NCI-H1694 (cell line): ENCODE results near the gene MT1F.

ENCODE experiments used
- DNase-seq: peaks from one replicate; lab custom pipeline; 2025; lab: John Stamatoyannopoulos, UW

Gene MT1F

DNA sequence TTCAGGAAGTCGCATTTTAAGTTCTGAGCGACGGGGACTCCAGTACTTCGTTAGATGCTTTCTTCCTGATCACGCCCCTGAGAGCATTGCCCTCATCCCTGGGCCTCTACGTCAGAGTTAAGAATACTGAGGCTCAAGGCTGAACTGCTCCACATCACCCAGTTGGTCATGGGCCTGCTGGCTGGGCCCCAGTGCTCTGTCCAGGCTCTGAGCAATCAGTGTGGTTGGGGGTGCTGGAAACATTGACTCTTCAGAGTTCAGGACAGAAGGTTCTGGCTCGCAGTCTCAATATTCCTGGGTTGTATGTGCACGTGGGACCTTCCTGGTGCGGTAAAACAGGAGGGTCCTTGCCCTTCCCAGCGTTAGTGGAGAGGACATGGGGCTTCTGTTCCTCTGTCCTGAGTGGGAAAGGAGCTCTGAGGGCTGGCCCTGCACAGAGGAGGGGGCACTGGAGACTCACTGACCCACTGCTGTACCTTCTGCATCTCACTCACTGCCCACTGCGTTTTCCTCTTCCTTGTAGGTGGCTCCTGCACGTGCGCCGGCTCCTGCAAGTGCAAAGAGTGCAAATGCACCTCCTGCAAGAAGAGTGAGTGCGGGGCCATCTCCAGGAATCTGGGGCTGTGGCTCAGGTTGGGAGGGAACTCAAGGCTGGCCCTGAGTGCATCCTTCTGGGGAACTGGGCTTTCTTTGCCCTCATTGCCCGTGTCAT is 31.7 kb upstream of the MT1F start:
- DNase-seq: no peak

DNA sequence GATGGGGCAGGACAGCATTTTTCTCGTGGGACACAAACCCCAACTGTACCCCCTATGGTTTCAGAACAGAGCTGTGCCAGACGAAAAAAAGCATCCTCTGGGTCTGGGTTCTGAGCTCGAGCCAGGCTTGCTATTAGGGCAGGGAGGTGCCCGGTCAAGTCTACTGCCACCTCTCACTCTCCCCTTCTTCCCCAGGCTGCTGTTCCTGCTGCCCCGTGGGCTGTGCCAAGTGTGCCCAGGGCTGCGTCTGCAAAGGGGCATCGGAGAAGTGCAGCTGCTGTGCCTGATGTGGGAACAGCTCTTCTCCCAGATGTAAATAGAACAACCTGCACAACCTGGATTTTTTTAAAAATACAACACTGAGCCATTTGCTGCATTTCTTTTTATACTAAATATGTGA is 31.1 kb upstream of the MT1F start:
- no peak for DNase-seq

DNA sequence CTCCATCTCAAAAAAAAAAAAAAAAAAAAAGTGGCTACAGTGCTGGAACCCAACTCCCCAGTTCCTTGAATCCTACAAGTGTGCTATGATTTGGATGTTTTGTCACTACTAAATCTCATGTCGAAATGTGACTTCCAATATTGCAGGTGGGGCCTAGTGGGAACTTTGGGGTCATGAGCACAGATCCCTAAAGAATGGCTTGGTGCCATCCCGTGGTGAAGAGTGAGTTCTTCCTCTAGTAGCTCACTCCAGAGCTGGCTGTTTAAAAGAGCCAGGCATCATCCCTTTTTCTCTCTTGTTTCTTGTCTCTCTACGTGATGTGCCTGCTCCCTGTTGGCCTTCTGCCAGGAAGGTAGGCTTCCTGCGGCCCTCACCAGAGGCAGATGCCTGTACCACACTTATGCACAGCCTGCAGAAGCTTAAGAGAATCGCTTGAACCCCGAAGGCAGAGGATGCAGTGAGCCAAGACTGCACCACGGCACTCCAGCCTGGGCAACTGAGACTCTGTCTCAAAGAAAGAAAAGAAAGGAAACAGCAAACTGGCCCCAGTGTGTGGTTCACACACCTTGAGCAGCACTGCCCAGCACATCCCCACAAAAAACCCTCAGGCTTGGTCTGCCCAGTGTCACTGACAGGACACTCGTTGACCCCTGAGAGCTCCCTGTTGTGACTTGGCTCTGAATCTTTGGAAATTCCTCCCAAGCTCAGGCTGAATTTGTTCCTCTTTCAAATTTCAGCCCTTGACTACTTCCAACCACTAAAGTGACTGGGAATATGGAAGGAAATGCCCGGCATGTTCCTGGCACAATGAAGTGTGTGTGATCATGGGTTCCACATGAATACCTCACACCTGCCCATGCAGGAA is 29.0 kb upstream of the MT1F start:
- DNase-seq: no peak

DNA sequence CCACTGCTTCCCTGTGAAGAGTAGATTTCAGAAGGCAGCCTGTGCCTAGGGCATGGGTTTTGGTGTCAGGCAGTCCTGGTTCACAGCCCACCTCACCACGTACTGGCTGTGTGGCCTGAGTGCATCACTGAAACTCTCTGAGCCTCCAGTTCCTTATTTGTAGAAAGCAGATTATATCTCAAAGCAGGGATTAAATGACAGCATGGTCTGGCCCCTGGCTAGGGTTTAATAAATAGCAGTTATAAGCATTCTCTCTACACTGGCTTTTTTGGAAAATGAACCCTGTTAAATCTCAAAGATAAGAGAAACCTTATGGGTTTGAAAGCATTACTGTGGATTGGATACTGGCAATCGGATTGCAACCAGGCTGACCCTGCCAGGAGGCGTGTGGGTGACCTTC is 28.2 kb upstream of the MT1F start:
- DNase-seq: no peak

DNA sequence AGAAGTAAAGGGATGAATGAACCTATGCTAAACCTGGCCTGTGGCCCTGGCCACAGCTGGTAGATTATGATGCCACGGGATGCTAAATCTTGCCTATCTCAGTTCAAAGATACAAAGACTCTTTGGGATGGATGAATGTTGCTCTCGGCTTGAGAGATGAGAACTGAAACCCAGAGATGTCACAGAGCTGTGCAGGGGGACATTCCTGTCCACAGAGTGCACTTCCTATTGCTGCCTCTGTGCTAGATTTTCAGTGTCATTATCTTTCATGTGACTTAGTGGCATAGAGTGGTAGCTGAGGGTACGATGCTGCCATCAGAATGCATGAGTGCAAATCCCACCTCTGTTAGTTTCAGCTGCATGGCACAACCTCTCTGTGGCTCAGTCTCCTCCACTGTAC is 27.6 kb upstream of the MT1F start:
- DNase-seq: no peak

DNA sequence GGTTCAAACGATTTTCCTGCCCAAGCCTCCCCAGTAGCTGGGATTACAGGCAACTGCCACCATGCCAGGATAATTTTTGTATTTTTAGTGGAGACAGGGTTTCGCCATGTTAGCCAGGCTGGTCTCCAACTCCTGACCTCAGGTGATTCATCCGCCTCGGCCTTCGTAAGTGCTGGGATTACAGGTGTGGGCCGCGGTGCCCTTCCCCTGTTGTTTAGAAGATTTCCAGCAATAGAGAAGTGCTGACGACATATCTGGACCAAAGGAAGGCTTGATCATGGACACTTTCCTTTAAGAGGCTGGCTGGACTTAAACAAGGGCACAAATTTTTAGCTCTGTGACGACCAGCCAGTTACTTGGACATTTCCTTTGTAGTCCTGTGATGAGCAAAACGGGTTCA is 26.6 kb upstream of the MT1F start:
- no peak for DNase-seq

DNA sequence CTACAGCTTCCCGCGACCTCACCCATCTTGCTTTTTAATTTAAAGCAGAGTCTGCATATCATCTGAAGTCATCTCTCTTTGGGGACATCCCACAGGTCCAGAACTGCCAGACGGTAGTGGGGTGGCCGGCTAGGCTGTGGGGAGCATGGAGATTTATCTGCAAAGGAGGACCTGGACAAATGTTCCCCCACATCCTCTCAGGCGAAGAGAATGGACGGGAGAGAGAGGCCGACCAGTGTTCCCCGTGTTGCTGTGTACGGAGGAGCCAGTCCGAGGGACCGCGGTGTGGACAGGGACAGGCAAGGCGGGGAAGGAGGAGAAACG is 26.0 kb upstream of the MT1F start:
- no peak for DNase-seq

DNA sequence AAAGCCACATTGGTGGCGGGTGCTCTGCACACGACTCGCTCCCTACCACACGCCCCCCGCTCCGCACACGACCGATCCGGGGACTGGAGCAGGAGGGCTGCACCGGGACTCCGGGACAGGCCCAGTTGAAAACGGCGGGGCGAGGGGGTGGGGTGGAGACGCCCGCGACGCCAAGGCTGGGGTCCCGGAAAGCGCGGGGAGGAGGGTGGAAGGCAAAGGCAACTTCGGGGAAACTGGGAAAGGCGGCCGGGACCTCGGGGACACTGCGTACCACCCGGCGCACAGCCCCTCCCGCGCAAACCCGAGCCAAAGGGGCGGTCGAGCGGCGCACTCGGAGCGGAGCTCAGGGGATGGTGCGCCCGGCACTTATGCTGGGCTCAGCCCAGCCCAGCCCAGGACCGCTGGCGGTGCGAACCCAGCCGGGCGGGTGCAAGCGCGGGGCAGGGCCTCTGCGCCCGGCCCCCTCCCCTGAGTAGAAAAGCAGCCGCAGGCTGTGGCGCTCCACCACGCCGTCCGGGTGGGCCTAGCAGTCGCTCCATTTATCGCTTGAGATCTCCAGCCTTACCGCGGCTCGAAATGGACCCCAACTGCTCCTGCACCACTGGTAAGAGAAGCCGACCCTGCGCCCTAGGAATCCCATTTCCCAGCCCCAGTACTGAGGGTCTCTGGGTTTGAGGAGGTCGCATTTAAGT is 25.5 kb upstream of the MT1F start, which contains the start of gene MT1M:
MT1M (plus strand) TSS at position 504 of the 692 bp plus-strand sequence; CDS start at position 577, 73 bp downstream.
- DNase-seq: no peak

DNA sequence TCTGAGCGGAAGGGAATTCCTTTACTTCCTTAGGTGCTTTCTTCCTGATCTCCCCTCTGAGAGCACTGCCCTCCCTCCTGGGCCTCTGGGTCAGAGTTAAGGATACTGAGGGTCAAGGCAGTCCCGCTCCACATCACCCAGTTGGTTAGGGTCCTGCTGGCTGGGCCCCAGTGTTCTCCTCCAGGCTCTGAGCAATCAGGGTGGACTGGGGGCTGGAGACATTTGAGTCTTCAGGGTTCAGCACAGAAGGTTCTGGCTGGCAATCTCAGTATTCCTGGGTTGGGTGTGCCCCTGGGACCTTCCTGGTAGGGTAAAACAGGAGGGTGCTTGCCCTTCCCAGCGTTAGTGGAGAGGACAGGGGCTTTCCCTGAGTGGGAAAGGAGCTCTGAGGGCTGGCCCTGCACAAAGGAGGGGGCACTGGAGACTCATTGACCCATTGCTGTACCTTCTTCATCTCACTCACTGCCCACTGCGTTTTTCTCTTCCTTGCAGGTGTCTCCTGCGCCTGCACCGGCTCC is 24.9 kb upstream of the MT1F start:
- DNase-seq: no peak

DNA sequence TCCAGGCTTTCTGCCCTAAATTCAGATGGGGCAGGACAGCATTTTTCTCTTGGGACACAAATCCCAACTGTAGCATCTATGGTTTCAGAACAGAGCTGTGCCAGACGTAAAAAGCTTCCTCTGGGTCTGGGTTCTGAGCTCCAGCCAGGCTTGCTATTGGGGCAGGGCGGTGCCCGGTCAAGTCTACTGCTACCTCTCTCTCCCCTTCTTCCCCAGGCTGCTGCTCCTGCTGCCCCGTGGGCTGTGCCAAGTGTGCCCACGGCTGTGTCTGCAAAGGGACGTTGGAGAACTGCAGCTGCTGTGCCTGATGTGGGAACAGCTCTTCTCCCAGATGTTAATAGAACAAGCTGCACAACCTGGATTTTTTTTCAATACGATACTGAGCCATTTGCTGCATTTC is 24.2 kb upstream of the MT1F start:
- DNase-seq: no peak

DNA sequence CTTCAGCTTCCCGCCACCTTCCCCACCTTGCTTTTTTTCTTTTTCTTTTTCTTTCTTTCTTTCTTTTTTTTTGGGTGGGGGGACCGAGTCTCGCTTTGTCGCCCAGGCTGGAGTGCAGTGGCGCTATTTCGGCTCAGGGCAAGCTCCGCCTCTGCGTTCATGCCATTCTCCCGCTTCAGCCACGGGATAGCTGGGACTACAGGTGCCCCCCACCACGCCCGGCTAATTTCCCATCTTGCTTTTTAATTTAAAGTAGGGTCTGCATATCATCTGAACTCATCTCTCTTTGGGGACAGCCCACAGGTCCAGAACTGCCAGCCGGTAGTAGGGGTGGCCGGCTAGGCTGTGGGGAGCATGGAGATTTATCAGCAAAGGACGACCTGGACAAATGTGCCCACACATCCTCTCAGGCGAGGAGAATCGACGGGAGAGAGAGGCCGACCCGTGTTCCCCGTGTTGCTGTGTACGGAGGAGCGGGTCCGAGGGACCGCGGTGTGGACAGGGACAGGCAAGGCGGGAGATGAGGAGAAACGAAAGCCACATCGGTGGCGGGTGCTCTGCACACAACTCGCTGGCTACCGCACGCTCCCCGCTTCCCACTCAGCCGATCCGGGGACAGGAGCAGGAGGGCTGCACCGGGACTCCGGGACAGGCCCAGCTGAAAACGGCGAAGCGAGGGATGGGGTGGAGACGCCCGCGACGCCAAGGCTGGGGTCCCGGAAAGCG is 22.9 kb upstream of the MT1F start:
- no peak for DNase-seq

DNA sequence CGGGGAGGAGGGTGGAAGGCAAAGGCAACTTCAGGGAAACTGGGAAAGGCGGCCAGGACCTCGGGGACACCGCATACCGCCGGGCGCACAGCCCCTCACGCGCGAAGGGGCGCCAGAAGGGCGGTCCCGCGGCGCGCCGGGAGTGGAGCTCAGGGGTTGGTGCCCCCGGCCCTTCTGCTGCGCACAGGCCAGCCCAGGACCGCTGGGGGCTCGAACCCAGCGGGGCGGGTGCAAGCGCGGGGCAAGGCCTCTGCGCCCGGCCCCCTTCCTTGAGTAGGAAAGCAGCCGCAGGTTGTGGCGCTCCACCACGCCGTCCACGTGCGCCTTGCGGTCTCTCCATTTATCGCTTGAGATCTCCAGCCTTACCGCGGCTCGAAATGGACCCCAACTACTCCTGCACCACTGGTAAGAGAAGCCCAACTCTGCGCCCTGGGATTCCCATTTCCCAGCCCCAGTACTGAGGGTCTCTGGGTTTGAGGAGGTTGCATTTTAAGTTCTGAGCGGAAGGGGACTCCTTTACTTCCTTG is 22.3 kb upstream of the MT1F start:
- DNase-seq: no peak

DNA sequence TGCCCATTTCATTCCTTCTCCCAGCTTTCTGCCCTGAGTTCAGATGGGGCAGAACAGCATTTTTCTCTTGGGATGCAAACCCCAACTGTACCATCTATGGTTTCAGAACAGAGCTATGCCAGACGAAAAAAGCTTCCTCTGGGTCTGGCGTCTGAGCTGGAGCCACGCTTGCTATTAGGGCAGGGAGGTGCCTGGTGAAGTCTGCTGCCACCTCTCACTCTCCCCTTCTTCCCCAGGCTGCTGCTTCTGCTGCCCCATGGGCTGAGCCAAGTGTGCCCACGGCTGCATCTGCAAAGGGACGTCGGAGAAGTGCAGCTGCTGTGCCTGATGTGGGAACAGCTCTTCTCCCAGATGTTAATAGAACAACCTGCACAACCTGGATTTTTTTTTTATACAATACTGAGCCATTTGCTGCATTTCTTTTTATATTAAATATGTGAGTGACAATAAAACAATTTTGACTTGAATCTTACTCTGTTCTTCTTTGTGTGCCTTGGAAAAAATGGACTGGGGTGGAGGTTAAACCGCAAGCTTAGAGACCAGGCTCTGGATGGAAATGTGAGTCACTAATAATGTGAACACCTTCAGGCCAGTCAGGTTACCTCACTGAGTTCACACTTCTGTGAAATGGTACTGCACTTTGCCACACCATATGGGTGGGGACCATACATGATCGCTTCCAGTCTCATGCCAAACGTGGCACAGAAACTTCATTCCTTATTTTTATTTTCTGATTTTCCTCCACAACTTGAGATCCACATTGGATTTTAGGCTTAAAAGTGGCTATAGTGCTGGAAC is 20.9 kb upstream of the MT1F start:
- DNase-seq: no peak

DNA sequence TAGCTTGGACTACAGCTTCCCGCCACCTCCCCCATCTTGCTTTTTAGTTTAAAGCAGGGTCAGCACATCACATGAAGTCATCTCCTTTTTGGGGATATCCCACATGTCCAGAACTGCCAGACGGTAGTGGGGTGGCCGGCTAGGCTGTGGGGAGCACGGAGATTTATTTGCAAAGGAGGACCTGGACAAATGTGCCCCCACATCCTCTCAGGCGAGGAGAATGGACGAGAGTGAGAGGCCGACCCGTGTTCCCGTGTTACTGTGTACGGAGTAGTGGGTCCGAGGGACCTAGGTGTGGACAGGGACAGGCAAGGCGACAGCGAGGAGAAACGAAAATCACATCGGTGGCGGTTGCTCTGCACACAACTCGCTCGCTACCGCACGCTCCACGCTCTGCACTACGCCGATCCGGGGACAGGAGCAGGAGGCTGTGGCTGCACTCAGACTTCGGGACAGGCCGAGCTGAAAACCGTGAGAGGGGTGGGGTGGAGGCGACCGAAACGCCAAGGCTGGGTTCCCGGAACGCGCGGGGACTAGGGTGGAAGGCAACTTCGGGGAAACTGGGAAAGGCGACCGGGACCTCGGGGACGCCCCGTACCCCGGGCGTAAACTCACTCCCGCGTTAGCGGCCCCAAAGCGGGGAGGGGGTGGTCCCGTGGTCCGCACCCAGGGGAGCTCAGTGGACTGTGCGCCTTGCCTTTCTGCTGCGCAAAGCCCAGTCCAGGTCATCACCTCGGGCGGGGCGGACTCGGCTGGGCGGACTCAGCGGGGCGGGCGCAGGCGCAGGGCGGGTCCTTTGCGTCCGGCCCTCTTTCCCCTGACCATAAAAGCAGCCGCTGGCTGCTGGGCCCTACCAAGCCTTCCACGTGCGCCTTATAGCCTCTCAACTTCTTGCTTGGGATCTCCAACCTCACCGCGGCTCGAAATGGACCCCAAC is 19.7 kb upstream of the MT1F start, which contains the start of gene MT1A:
MT1A (plus strand) TSS at position 853 of the 937 bp plus-strand sequence; CDS start at position 926, 73 bp downstream.
- no peak for DNase-seq

DNA sequence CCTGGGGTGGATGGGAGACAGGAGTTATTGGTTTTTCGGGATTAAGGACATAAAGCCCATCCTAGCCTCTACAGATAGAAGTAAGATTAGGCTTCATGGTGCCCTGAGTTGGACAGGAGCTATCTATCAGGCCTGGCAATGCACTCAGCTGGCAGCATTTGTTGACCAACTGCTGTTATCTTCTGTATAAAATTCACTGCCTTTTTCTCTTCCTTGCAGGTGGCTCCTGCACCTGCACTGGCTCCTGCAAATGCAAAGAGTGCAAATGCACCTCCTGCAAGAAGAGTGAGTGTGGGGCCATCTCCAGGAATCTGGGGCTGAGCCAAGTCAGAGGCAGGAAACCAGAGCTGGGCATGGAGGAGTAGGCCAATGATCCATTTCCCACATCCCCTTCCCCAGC is 18.7 kb upstream of the MT1F start:
- DNase-seq: no peak

DNA sequence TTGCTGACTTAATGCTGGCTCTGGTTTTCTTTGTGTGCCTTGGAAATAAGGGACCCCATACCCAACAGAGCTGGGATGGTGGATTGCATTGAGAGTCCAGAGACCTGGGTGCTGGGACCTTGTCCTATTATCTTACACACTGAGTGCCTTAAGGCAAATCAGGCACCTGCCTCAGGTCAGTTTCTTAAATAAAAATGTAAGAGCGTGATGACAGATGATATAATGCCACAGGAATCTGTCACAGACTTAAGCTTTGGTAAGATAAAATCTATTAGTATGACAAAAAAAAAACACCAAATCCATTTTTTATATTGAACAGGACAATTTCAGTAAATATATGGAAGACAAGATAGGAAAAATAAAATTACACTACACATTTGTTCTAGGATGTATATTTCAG is 17.7 kb upstream of the MT1F start:
- no peak for DNase-seq

DNA sequence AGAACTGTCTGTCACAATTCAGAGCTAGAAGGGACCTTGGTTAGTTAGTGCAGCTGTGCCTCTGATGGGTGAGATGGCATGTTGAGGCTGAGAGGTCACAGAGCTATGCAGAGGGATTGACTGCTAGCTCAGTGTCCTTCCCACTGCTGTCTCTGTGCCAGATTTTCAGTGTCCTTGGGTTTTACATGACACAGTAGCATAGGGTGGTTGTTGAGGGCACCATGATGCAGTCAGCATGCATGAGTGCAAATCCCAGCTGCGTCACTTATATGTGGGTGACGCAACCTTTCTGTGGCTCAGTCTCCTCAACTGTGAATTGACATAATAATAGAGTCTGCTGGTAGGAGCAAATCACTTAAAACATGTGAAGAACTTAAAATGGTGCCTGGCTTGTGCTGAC is 16.6 kb upstream of the MT1F start:
- DNase-seq: no peak

DNA sequence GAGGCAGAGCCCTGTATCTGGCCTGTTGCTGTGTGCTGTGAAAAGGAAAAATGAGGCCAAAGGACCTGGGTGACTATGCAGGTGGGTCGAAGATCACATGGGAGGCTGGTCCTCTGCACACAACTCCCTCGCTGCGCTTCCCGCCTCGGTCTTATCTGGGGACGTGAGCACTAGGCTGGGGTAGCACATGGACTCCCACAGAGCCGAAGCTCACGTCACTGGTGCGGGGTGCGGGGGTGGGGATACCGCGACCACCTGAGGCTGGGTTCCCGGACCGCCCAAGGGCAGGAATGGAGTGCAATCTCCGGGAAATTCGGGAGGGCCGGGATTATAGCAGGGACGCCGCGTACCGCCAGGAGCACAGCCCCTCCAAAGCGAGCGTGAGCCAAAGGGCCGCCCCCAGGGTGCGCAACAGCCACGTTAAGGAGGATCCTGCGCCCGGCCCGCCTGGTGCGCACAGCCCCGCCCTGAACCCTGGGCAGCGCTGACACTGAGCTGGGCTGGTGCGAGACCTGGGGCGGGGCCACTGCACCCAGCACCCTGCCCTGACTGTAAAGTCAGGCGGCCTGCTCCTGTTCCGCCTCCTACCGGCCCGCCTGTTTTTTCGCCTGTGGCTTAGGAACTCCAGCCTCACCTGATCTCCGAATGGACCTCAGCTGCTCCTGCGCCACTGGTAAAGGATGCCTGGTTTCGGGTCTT is 14.5 kb upstream of the MT1F start:
- DNase-seq: no peak

DNA sequence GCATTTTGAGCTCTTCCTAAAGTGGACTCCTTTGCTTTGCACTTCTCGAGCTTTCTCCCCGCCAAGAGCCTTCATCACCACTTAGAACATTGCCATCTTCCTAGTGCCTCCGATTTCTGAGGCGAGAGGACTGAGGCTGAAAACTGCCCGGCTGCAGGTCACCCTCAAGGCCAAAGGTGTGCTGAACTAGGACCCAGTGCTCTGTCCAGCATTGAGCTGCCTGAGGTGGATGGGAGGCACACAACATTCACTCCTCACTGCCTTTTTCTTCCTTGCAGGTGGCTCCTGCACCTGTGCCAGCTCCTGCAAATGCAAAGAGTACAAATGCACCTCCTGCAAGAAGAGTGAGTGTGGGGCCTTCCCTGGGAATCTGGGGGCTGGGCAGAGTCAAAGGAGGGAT is 13.9 kb upstream of the MT1F start:
- no peak for DNase-seq
